Choroid plexus epithelial cell (primary cell): ENCODE measurements around the gene FAM227B.

Experiments used
- DNase-seq: peaks from one replicate; pipeline ENCODE4 v3.0.0-alpha.2; 2010; ENCODE audit warnings: low read depth
- H3K4me3 ChIP-seq: 2 replicates; pipeline ENCODE4 v1.5.1; 2011; ENCODE audit warnings: low read depth, mild to moderate bottlenecking, control low read depth, low read length, moderate library complexity
- TF ChIP-seq, protein P1 (sequence below): conservative IDR thresholded peaks from 2 replicates; pipeline ENCODE4 v1.5.1; 2011; ENCODE audit warnings: low read depth, mild to moderate bottlenecking, control low read depth, inconsistent platforms, low read length, moderate library complexity

FAM227B gene

GRCh38 chr15:49649987-49650386 lies 29.4 kb upstream of the FAM227B start:
- no peak for DNase-seq
- TF ChIP-seq, protein P1, sequence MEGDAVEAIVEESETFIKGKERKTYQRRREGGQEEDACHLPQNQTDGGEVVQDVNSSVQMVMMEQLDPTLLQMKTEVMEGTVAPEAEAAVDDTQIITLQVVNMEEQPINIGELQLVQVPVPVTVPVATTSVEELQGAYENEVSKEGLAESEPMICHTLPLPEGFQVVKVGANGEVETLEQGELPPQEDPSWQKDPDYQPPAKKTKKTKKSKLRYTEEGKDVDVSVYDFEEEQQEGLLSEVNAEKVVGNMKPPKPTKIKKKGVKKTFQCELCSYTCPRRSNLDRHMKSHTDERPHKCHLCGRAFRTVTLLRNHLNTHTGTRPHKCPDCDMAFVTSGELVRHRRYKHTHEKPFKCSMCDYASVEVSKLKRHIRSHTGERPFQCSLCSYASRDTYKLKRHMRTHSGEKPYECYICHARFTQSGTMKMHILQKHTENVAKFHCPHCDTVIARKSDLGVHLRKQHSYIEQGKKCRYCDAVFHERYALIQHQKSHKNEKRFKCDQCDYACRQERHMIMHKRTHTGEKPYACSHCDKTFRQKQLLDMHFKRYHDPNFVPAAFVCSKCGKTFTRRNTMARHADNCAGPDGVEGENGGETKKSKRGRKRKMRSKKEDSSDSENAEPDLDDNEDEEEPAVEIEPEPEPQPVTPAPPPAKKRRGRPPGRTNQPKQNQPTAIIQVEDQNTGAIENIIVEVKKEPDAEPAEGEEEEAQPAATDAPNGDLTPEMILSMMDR: no peak

DNA sequence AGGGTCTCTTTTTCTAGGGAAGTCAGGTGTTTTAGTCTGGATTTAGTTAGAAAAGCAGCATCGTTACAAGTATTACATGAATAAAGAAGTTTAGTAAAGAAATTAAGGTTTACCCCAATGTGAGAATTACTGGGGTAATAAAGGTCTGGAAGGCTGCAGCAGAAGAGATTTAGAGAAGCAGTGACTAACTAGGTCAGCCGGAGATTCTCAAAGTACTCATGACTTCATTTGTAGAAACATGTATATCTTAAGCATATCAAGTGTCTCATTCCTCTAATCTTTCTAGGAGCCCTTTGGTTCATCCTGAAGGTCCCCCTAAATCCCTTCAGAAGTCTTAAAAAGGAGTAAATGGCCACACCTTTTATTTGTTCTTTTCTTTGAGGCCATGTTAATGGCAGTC lies 26.3 kb upstream of the FAM227B start:
- DNase-seq: no peak
- no peak overlapping the region for H3K4me3 ChIP-seq
- TF ChIP-seq, protein P1: no peak

More at GRCh38 chr15:49649987-49650386, 29.4 kb upstream of the FAM227B start:
- H3K4me3 ChIP-seq: no peak overlapping the region

DNA sequence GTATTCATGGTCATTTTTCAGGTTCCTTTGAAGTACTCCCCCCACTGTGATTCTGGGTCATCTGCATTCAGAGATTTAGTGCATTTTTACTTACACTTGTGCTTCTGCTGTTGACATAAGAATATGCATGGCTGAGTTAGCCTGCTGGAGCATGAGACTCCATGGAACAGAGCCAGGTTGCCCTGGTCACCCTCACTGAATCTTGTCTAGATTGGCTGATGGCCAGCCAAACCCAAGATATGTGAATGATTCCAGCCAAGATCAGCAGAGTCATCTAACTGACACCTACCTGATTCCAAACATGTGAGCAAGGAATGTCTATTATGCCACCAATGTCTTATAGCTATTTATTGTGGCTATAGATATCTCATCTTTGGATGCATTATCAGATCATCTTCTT lies 25.3 kb upstream of the FAM227B start:
- DNase-seq: peak; percentile 90

DNA sequence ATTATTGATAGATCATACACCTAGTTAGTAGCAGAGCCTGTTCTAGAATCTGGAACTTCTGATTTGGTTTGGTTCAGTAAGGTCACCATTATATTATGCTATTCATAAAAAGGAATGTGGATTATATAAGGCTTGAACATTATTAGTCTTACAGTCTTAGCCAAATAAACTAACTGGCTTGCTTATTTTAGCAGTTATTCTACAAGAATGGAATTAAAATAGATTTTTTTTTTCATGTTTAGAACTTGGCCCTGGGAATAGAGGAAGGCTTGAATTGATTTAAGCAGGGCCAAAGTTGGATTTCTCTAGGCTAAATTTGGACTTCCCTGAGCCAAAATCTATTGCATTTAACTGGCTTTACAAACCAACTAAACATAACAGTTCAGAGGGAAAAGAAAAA lies 24.7 kb upstream of the FAM227B start:
- DNase-seq: no peak
- no peak overlapping the region for H3K4me3 ChIP-seq
- TF ChIP-seq, protein P1: no peak

More for the DNA sequence above, 25.3 kb upstream of the FAM227B start:
- H3K4me3 ChIP-seq: no peak overlapping the region
- TF ChIP-seq, protein P1: no peak

GRCh38 chr15:49644364-49644794 lies 23.8 kb upstream of the FAM227B start:
- DNase-seq: peak; percentile 31
- TF ChIP-seq, protein P1: no peak
- no peak overlapping the region for H3K4me3 ChIP-seq

GRCh38 chr15:49637857-49638256 lies 17.2 kb upstream of the FAM227B start:
- TF ChIP-seq, protein P1: no peak
- DNase-seq: peak; percentile 38
- no peak overlapping the region for H3K4me3 ChIP-seq

DNA sequence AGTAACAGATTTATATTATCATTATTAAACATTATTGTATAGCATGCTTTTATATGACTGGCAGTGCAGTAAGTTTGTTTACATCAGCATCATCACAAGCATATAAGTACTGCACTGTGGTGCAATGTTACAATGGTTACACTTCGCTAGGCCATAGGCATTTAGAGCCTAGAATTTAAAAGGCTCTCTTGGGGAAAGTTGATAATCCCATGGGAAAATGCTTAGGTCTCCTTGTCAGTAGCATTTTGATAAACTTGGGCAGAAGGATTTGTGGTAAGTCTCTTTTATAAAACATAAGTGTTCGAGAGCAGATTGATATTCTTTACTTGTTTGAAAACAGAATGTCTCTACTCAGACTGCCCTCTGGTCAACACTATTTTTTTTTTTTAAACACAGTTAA lies 7.8 kb upstream of the FAM227B start:
- DNase-seq: no peak
- TF ChIP-seq, protein P1: no peak
- no peak overlapping the region for H3K4me3 ChIP-seq
